ENCODE measurements around the gene SCNN1B.

DNA sequence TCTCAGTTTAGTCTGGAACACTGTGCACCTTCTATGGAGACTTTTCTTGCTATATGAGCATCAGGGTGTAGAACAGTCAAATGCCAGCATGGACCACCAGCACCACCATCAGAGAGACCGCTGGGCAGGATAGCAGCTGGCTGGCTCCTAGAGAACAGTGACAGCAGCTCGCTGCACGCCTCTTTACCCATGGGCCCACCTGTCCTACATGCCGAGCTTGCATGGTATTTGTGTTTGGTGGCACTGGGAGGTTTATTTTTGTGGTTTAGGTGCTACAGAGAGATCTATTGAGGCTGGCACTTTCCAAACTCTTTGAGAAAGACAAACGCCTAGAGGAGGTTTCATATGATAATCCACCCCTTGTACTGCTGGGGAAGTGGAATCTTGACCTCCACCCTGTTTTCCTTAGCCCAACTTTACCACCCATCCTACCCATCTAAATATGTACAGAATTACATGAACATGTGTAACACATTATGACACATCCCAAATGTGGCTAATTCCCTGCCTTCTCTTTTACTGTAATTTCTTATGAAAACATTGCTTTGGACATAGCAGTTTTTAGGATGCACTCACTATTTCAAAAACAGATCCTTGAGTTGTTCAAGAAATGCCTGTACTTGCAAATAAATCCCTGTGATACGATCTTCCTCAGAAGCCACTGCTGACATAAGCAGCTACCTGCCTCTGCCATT, 104.6 kb downstream of the SCNN1B start:
- TF ChIP-seq, protein P1, sequence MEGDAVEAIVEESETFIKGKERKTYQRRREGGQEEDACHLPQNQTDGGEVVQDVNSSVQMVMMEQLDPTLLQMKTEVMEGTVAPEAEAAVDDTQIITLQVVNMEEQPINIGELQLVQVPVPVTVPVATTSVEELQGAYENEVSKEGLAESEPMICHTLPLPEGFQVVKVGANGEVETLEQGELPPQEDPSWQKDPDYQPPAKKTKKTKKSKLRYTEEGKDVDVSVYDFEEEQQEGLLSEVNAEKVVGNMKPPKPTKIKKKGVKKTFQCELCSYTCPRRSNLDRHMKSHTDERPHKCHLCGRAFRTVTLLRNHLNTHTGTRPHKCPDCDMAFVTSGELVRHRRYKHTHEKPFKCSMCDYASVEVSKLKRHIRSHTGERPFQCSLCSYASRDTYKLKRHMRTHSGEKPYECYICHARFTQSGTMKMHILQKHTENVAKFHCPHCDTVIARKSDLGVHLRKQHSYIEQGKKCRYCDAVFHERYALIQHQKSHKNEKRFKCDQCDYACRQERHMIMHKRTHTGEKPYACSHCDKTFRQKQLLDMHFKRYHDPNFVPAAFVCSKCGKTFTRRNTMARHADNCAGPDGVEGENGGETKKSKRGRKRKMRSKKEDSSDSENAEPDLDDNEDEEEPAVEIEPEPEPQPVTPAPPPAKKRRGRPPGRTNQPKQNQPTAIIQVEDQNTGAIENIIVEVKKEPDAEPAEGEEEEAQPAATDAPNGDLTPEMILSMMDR (IDR thresholded peaks at IDR 0.05), result no peak
- TF ChIP-seq POLR2A (IDR thresholded peaks at IDR 0.05), result no peak

All from breast epithelium (tissue), 3 donors.